Measurements from ENCODE around the gene MID2. TPM values are rescaled to one million over a fixed set of nuclear protein-coding genes. Genes with fewer than 3 reads are reported as not detected.
"Not testable (repeated sequence)": the region's sequence is repeated elsewhere in the genome, so short reads cannot be mapped to it uniquely, and the experiment has no call there.

The MID2 gene, protein sequence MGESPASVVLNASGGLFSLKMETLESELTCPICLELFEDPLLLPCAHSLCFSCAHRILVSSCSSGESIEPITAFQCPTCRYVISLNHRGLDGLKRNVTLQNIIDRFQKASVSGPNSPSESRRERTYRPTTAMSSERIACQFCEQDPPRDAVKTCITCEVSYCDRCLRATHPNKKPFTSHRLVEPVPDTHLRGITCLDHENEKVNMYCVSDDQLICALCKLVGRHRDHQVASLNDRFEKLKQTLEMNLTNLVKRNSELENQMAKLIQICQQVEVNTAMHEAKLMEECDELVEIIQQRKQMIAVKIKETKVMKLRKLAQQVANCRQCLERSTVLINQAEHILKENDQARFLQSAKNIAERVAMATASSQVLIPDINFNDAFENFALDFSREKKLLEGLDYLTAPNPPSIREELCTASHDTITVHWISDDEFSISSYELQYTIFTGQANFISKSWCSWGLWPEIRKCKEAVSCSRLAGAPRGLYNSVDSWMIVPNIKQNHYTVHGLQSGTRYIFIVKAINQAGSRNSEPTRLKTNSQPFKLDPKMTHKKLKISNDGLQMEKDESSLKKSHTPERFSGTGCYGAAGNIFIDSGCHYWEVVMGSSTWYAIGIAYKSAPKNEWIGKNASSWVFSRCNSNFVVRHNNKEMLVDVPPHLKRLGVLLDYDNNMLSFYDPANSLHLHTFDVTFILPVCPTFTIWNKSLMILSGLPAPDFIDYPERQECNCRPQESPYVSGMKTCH
- 1 to 10 TPM in 2 of 3 donors, under 1 TPM in 1; 0.77 to 2.6 (median 2.1) TPM for polyA plus RNA-seq

DNA sequence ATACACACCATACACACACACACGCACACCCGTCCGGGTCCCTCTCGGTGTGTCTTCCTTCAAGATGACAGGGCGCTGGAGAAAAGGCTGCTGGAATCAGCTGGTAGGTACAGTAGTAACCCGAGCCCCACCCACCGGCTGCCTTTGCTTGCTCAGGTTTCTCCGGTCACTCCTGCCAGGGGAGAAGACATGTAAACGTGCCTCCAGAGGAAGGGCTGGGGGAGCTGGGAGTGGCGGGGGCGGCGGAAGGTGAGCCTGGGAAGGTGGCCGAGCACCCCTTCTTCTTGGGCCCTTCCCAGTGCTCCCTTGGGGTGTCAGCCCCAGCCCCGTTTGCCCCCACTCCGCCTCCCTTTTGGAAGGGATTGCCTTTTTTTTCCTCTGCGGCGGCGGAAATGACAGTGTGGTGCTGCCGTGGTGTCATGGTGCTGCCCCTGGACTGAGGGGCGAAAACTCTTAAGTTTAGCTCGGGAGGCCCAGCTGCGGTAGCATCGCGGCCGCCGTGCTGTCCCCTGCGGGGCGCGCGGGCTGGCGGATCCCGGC, at the start of gene MID2:
MID2 (plus strand) TSS at position 169 of the 540 bp plus-strand sequence. CDS start 561 bp downstream, outside the sequence.
- H3K27me3 Mint-ChIP-seq (ENCODE audit: low read depth in 3 of 3): peaks cover 4 to 30% (median 5%) of the 10 kb centered on the region in 3 donors
- peaks cover 0 to 2% (median 0%) of the 10 kb centered on the region in 6 donors for H3K9me3 Mint-ChIP-seq
- peaks cover 11 to 13% of the 10 kb centered on the region in 2 donors for H3K4me1 Mint-ChIP-seq
- H3K36me3 Mint-ChIP-seq: no peaks in the 10 kb centered on the region
- H3K4me3 Mint-ChIP-seq: peak within 1 kb of the TSS; percentile 70 to 83 (median 79)
- DNase-seq: peak; percentile 5 to 41 (median 22)
- H3K27ac Mint-ChIP-seq: peak within 1 kb of the TSS in 3 of 6 donors; percentile 79 to 82 (median 79)

DNA sequence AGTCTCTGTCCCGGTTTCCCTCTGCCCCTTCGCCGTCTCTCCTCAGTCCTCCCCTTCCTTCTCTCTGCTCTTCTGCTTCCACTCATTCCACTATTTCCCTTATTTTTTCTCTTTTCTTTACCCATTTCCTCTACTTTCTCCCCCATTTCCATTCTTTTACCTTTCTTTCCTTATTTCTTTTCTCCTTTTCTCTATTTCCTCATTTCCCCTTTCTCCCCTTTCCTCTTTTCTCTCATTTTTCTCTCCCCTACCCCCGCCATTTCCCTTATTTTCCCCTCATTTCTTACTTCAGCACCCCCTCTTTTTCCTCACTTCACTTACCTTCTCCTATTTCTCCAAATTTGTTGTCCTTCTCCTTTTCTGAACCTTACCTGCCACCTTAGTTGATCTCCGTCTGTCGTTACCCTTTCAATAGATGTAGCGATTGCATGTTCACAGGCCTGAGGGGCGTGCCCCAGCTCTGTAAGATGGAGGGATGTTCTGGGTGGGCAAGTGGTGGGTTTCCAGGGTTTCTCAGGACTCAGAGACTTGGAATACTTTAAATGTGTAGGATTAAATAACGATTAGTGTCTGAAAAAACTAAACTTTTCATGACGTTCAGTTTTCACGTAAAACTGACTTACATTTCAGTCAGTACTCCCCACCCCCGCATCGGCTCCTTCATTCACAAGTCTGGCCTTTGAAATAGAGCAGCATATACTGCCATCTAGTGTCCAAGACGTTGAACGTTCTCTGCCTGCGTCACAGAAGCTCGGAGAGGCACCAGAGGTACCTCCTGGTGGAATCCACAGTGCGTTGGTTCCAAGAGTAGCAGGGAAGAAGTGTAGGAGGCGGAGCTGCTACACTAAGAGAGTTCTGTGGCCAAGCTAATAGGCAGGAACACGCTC, 48.8 kb upstream of the MID2 start:
- Mint-ChIP-seq H3K9me3 (no peaks in the 10 kb centered on the region), H3K4me3 (peak overlapping the region; percentile 81 to 93 (median 89)), H3K27me3 (ENCODE audit: low read depth in 3 of 3) (peaks cover 1 to 6% (median 1%) of the 10 kb centered on the region in 3 donors), H3K36me3 (no peaks in the 10 kb centered on the region), H3K4me1 (peaks cover 11 to 15% of the 10 kb centered on the region in 2 donors), H3K27ac (peak overlapping the region; percentile 38 to 84 (median 68))
- peak; percentile 75 to 81 (median 76) for DNase-seq

DNA sequence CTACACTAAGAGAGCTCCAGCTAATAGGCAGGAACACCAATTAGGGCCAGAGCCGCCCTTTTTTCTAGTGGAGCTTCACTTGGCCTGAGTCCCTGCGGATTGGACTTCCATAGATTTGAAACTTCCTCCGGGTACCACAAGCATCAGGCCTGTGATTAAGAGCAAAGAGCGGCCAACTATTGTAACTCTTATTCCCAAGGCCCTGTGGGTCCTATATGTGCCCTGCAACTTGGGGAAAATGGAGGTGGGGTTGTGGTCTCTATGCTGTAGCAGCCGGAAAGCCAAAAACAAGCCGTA, 48.2 kb upstream of the MID2 start, which contains the start of gene NCBP2L:
NCBP2L (plus strand) TSS at position 198 of the 297 bp plus-strand sequence. CDS start 16,488 bp downstream, outside the sequence.
- H3K27me3 Mint-ChIP-seq (ENCODE audit: low read depth in 3 of 3): peaks cover 1 to 6% (median 1%) of the 10 kb centered on the region in 3 donors

DNA sequence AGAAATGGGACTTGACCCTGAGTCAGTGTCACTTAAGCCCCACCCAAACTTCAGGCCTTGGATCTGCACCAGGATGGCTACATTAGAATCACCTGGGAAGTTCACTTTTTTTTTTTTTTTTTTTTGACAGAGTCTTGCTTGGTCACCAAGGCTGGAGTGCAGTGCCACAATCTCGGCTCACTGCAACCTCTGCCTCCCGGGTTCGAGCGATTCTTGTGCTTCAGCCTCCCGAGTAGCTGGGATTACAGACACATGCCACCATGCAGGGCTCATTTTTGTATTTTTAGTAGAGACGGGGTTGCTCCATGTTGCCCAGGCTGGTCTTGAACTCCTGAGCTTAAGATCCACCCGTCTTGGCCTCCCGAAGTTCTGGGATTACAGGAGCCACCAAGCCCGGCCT, 45.1 kb upstream of the MID2 start:
- H3K4me1 Mint-ChIP-seq: peaks cover 10 to 11% of the 10 kb centered on the region in 2 donors
- H3K27ac Mint-ChIP-seq: no peak overlapping the region
- no peak overlapping the region for H3K4me3 Mint-ChIP-seq
- peaks cover 1 to 11% (median 3%) of the 10 kb centered on the region in 3 donors for H3K27me3 Mint-ChIP-seq (ENCODE audit: low read depth in 3 of 3)
- no peaks in the 10 kb centered on the region for H3K9me3 Mint-ChIP-seq
- no peak for DNase-seq
- no peaks in the 10 kb centered on the region for H3K36me3 Mint-ChIP-seq

More for the DNA sequence above, 48.2 kb upstream of the MID2 start, which contains the start of gene NCBP2L:
- peaks cover 11 to 15% of the 10 kb centered on the region in 2 donors for H3K4me1 Mint-ChIP-seq
- H3K36me3 Mint-ChIP-seq: no peaks in the 10 kb centered on the region
- peak within 1 kb of the TSS; percentile 81 to 93 (median 89) for H3K4me3 Mint-ChIP-seq
- H3K9me3 Mint-ChIP-seq: no peaks in the 10 kb centered on the region
- no peak for DNase-seq
- H3K27ac Mint-ChIP-seq: peak within 1 kb of the TSS; percentile 38 to 84 (median 68)

DNA sequence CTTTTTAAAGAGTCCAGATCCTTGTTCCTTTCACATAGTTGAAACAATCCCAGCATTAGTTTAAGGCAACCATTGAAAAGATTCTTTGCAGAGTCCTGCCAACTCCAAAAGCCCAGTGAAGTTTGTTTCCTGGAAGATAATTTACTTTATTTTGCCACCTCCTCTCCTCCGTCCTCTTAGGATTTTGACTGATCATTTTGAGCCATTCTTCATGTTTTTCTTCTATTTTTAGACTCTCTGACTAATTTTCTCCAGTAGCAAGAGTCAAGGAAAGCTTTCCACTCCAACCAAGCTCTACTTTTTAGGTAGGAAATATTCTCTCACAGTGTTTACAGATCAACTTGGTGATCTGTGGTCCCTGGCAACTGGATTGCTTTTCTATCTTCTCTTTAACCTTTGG, 37.8 kb upstream of the MID2 start:
- Mint-ChIP-seq H3K4me3 (no peak overlapping the region), H3K36me3 (no peaks in the 10 kb centered on the region), H3K27me3 (ENCODE audit: low read depth in 3 of 3) (peaks cover 1 to 9% (median 8%) of the 10 kb centered on the region in 3 donors), H3K27ac (no peak overlapping the region), H3K4me1 (no peaks in the 10 kb centered on the region), H3K9me3 (no peaks in the 10 kb centered on the region)
- no peak for DNase-seq

DNA sequence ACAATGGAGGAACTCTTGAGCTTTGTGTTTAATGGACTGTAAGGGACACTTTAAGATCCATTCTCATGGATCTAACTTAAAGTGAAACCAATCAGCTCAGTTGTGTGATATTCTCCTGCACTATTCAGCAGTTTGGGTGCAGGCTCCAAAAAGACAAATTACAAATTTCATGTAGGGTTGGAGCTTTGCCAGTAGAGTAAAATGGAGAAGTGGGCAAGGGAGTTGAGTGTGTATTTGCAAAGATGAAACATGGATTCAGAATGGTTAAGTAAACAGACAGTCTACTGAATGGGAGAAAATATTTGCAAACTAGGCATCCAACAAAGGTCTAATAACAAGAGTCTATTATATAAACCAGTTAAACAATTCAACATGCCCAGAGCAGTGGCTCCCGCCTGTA, 21.2 kb upstream of the MID2 start:
- DNase-seq: no peak
- Mint-ChIP-seq H3K9me3 (peaks cover 0 to 2% (median 0%) of the 10 kb centered on the region in 6 donors), H3K27me3 (ENCODE audit: low read depth in 3 of 3) (peaks cover 2 to 16% (median 4%) of the 10 kb centered on the region in 3 donors), H3K27ac (no peak overlapping the region), H3K4me3 (no peak overlapping the region), H3K36me3 (no peaks in the 10 kb centered on the region), H3K4me1 (no peaks in the 10 kb centered on the region)

DNA sequence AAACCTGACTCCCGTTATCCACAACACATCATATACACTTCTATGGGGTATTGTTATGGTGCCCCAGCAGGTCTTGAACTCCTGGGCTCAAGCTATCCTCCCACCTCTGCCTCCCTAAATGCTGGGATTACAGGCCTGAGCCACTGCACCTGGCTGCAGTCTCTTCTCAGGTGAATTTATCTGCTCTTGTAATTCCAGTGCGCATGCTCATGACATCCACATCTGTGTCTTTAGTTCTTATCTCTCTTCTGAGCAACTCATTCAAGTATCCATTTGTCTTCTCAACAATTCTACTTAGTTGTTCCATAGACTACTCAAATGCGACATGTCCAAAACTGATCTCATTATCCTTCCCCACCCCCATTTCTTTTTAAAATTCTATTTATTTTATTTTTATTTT, 20.5 kb upstream of the MID2 start:
- Mint-ChIP-seq H3K27ac (peak overlapping the region in 1 of 6 donors; percentile 52), H3K4me3 (no peak overlapping the region), H3K9me3 (peaks cover 0 to 2% (median 0%) of the 10 kb centered on the region in 6 donors), H3K36me3 (no peaks in the 10 kb centered on the region), H3K4me1 (no peaks in the 10 kb centered on the region), H3K27me3 (ENCODE audit: low read depth in 3 of 3) (peaks cover 2 to 16% (median 4%) of the 10 kb centered on the region in 3 donors)
- no peak for DNase-seq

DNA sequence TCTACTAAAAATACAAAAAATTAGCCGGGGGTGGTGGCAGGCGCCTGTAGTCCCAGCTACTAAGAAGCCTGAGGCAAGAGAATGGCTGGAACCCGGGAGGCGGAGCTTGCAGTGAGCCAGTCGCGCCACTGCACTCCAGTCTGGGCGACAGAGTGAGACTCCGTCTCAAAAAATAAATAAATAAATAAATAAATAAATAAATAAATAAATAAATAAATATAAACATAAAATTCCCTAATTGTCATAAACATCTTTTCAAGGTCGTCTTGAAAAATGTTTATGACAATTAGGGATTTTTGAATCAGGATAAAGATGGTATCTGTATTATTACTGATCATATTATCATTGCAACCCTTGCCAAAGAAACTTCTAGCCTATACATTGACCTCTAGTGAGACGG, 15.6 kb upstream of the MID2 start:
- not testable (repeated sequence) for H3K9me3 Mint-ChIP-seq; H3K4me3 Mint-ChIP-seq; H3K36me3 Mint-ChIP-seq; DNase-seq; H3K27ac Mint-ChIP-seq; H3K4me1 Mint-ChIP-seq; H3K27me3 Mint-ChIP-seq (ENCODE audit: low read depth in 3 of 3)

DNA sequence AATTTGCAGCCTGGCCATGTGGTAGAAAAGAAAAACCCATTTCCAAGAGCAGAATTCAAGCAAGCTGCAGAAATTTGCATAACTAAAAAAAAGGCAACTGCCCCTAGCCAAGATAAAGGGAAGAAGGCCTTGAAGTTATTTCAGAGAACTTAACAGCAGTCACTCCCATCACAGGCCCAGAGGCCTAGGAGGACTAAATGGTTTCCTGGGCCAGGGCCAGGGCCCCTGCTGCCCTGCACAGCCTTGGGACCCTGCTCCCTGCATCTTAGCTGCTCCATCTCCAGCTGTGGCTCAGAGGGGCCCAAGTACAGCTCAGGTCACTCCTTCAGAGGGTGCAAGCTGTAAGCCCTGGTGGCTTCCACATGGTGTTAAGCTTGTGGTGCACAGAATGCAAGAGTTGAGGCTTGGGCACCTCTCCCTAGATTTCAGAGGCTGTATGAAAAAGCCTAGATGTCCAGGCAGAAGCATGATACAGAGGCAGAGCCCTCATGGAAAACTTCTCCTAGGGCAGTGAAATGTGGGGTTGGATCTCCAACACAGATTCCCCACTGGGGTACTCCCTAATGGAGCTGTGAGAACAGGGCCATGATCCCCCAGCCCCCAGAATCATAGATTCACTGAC, 6.7 kb upstream of the MID2 start:
- Mint-ChIP-seq H3K9me3 (peaks cover 0 to 4% (median 0%) of the 10 kb centered on the region in 6 donors), H3K27me3 (ENCODE audit: low read depth in 3 of 3) (peaks cover 0 to 9% (median 6%) of the 10 kb centered on the region in 3 donors), H3K4me1 (no peaks in the 10 kb centered on the region), H3K4me3 (no peak overlapping the region), H3K36me3 (no peaks in the 10 kb centered on the region), H3K27ac (no peak overlapping the region)
- DNase-seq: no peak

DNA sequence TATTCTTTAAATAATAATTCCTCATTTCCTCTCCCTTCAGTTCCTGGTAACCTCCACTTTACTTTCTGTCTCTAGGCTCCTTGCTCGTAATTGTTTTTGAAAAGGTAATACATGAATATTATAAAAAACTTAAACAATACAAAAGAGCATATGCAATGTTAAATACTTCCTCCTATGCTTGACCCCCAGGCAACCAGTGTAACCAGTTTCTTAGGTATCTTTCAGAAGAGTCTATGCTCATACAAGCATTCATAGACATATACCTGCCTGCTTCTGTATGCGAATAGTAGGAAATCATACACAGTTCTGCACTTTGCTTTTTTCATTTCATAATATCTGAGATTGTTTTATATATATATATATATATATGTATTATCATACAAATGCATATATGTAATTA, 2.6 kb upstream of the MID2 start:
- peaks cover 0 to 4% (median 0%) of the 10 kb centered on the region in 6 donors for H3K9me3 Mint-ChIP-seq
- H3K27me3 Mint-ChIP-seq (ENCODE audit: low read depth in 3 of 3): peaks cover 1 to 21% (median 7%) of the 10 kb centered on the region in 3 donors
- H3K4me3 Mint-ChIP-seq: no peak overlapping the region
- peaks cover 11 to 13% of the 10 kb centered on the region in 2 donors for H3K4me1 Mint-ChIP-seq
- no peaks in the 10 kb centered on the region for H3K36me3 Mint-ChIP-seq
- no peak for DNase-seq
- H3K27ac Mint-ChIP-seq: no peak overlapping the region

DNA sequence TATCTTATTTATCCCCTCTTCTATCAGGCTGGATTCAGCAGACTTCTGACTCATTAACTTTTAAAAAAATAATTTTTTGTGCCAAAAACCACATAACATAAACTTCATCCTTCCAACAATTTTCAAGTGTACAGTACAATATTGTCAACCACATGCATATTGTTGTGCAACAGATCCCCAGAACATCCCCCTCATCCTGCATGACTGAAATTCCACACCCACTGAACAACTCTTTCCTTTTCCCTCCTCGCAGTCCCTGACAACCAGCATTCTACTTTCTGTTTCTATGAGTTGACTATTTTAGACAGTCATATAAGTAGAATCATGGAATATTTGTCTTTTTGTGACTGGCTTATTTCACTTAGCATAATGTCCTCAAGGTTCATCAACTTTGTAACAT, 2.2 kb upstream of the MID2 start:
- no peak overlapping the region for H3K4me3 Mint-ChIP-seq
- H3K4me1 Mint-ChIP-seq: peaks cover 11 to 13% of the 10 kb centered on the region in 2 donors
- H3K9me3 Mint-ChIP-seq: peaks cover 0 to 4% (median 0%) of the 10 kb centered on the region in 6 donors
- H3K27ac Mint-ChIP-seq: no peak overlapping the region
- no peak for DNase-seq
- peaks cover 1 to 22% (median 7%) of the 10 kb centered on the region in 3 donors for H3K27me3 Mint-ChIP-seq (ENCODE audit: low read depth in 3 of 3)
- H3K36me3 Mint-ChIP-seq: no peaks in the 10 kb centered on the region

DNA sequence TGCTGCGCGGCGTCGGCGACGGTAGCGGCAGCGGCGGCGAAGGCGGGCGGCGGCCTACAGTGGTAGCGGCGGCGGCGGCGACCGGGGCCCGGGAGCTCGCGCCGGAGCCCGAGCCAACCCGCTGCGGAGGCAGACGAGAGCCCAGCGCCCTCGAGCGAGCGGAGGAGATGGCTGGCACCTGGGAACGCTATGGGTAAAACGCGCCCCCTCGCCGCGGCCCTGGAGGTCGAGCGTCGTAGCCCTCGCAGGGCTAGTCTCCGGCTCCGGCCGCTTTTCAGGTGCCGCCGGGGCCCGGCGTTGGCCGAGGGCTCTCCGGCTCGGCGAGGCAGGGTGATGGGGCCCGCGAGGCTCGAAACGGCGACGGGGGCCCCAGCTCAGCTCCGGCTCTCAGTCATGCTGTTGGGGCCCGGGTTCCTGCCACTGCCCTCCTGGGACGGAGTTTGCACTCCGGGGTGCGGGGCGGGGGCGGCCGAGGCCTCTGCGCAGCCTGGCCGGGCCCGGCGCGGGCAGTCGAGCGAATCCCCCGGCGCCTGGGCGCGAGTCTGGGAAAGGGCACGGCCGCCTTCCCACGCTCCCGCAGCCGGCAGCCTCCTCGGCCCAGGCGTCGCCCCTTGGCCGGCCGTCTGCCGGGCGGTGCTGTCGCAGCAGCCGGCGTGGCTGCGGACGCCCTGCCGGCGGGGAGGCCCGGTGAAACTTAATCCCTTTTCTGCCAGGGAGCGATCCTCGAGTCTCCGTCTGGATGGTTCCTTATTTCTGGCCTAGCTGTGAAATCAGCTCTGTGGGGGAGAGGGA, 768 bp downstream of the MID2 start:
- DNase-seq: peak in 2 of 3 donors; percentile 13 to 36
- Mint-ChIP-seq H3K9me3 (peaks cover 0 to 2% (median 0%) of the 10 kb centered on the region in 6 donors), H3K4me3 (peak overlapping the region; percentile 73 to 79 (median 77)), H3K27ac (peak overlapping the region in 5 of 6 donors; percentile 15 to 76 (median 53)), H3K36me3 (no peaks in the 10 kb centered on the region), H3K27me3 (ENCODE audit: low read depth in 3 of 3) (peaks cover 4 to 30% (median 8%) of the 10 kb centered on the region in 3 donors), H3K4me1 (peaks cover 11 to 13% of the 10 kb centered on the region in 2 donors)
